AG10803 (cell line): ENCODE results near the gene CTLA4.

Source experiments
- DNase-seq: peaks from one replicate; pipeline ENCODE4 v3.0.0; 2010; ENCODE audit warnings: low read depth
- H3K4me3 ChIP-seq: 2 replicates; pipeline ENCODE4 v1.5.1; 2011; ENCODE audit warnings: mild to moderate bottlenecking, low read length, control low read depth
- CTCF ChIP-seq: conservative IDR thresholded peaks from 2 replicates; pipeline ENCODE4 v1.5.1; 2011; ENCODE audit warnings: mild to moderate bottlenecking, low read length, control low read depth, inconsistent platforms

The CTLA4 gene

GRCh38 chr2:203841654-203842053, 25.9 kb upstream of the CTLA4 start:
- DNase-seq: no peak
- H3K4me3 ChIP-seq: no peak overlapping the region
- TF ChIP-seq CTCF: no peak

GRCh38 chr2:203842373-203842772, 25.2 kb upstream of the CTLA4 start:
- H3K4me3 ChIP-seq: no peak overlapping the region
- TF ChIP-seq CTCF: no peak
- no peak for DNase-seq

GRCh38 chr2:203846490-203847105, 21.0 kb upstream of the CTLA4 start:
- TF ChIP-seq CTCF: no peak
- DNase-seq: no peak
- no peak overlapping the region for H3K4me3 ChIP-seq

GRCh38 chr2:203849010-203849409, 18.6 kb upstream of the CTLA4 start:
- TF ChIP-seq CTCF: no peak
- DNase-seq: no peak

GRCh38 chr2:203852760-203853159, 14.8 kb upstream of the CTLA4 start:
- no peak for TF ChIP-seq CTCF
- no peak overlapping the region for H3K4me3 ChIP-seq
- no peak for DNase-seq

More at GRCh38 chr2:203849010-203849409, 18.6 kb upstream of the CTLA4 start:
- H3K4me3 ChIP-seq: no peak overlapping the region

- no peak overlapping the region; the same call in 1 of the 2 replicates for H3K4me3 ChIP-seq
- no peak for DNase-seq
- TF ChIP-seq CTCF: no peak
These were observed 14.3 kb upstream of the CTLA4 start for GRCh38 chr2:203853271-203853670.

GRCh38 chr2:203853722-203854121, 13.8 kb upstream of the CTLA4 start:
- no peak overlapping the region for H3K4me3 ChIP-seq
- no peak for DNase-seq
- TF ChIP-seq CTCF: no peak
